ENCODE results near the gene OGG1.

GRCh38 chr3:9803494-9803893, 53.7 kb downstream of the OGG1 start:
- TF ChIP-seq CTCF (IDR thresholded peaks at IDR 0.05): no peak
- TF ChIP-seq EP300 (IDR thresholded peaks at IDR 0.05): no peak
- TF ChIP-seq CBX2 (IDR thresholded peaks at IDR 0.05; ENCODE audit: borderline replicate concordance, low read depth): no peak
- TF ChIP-seq ELK1 (IDR thresholded peaks at IDR 0.05; ENCODE audit: low read depth, low read length): no peak
- no peak for TF ChIP-seq MAX (IDR thresholded peaks at IDR 0.05)
- no peak for TF ChIP-seq HDAC2 (IDR thresholded peaks at IDR 0.05)
- no peak for TF ChIP-seq JUNB (IDR thresholded peaks at IDR 0.05)
- no peak for TF ChIP-seq SMC3 (IDR thresholded peaks at IDR 0.05)
- TF ChIP-seq RAD21 (conservative IDR thresholded peaks at IDR 0.05 in 1 of 2, IDR thresholded peaks at IDR 0.05 in 1 of 2): no peak
- no peak for TF ChIP-seq CHD4 (IDR thresholded peaks at IDR 0.05; ENCODE audit: borderline replicate concordance)
- TF ChIP-seq POLR2A (IDR thresholded peaks at IDR 0.05; ENCODE audit: low read length): no peak
- no peak for TF ChIP-seq BCL3 (IDR thresholded peaks at IDR 0.05)
- TF ChIP-seq RARB (CRISPR knock-in tag; IDR thresholded peaks at IDR 0.05): no peak
- TF ChIP-seq HMGXB4 (CRISPR knock-in tag; IDR thresholded peaks at IDR 0.05; ENCODE audit: borderline replicate concordance): no peak
